NB4 (cell line): ENCODE data around the gene KAZN.

Experiments
- DNase-seq: peaks from one replicate; pipeline ENCODE4 v3.0.0; 2010; ENCODE audit warnings: low read depth
- H3K4me3 ChIP-seq: one replicate; pipeline ENCODE4 v1.5.1; 2011; ENCODE audit warnings: mild to moderate bottlenecking, low read depth, low read length, moderate library complexity
- MYC ChIP-seq: IDR thresholded peaks from 2 replicates; pipeline ENCODE4 v1.6.1; 2011; ENCODE audit warnings: low read depth, low read length
- POLR2A ChIP-seq: IDR thresholded peaks from 2 replicates; pipeline ENCODE4 v1.6.1; 2011; ENCODE audit warnings: mild to moderate bottlenecking; ENCODE audit not compliant: insufficient read length; ENCODE audit errors: extremely low read depth
- TF ChIP-seq, protein P1 (sequence below): IDR thresholded peaks from one replicate; pipeline ENCODE4 v1.5.1; 2012; ENCODE audit warnings: low read depth, low read length
- TF ChIP-seq, protein P2 (sequence below): IDR thresholded peaks from 2 replicates; pipeline ENCODE4 v1.6.1; 2011; ENCODE audit warnings: low read depth, low read length

KAZN gene

DNA sequence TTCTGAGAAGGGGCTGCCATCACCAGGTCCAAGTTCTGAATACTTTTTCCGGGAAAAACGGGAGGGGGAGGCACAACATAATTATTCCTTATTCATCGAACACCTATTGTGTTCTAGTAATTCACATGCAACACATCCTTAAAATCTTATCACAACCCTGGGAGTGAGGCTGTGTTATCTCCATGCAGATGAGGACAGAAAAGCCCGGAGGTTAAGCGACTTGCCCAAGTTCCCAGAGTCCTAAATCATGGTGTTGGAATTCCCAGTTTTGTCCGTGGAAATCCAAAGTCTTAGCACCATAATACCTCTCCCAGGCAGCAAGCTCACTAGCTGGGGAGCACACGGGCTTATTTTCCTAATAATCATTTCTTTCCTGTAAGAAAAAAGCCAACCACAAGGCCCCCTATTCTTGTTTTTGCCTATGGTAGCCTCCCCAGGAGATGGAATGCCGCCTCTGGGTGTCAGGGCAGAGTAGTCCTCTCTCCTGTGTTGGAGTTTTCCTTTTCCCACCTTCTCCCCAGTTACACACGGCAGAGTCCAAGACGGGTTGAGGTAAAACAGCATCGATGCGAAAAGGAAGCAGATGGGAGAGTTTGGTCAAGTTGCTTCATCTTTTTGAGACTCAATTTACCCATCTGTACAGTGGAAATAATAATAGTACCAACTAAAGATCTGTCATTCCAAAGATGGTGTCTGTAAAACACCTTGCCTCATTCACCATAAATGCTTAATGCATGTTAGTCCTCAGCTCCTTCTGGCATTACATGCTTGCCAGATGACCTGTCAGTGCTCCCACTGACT is 327.1 kb downstream of the KAZN start:
- no peak for DNase-seq
- H3K4me3 ChIP-seq: no peak overlapping the region
- TF ChIP-seq, protein P1, sequence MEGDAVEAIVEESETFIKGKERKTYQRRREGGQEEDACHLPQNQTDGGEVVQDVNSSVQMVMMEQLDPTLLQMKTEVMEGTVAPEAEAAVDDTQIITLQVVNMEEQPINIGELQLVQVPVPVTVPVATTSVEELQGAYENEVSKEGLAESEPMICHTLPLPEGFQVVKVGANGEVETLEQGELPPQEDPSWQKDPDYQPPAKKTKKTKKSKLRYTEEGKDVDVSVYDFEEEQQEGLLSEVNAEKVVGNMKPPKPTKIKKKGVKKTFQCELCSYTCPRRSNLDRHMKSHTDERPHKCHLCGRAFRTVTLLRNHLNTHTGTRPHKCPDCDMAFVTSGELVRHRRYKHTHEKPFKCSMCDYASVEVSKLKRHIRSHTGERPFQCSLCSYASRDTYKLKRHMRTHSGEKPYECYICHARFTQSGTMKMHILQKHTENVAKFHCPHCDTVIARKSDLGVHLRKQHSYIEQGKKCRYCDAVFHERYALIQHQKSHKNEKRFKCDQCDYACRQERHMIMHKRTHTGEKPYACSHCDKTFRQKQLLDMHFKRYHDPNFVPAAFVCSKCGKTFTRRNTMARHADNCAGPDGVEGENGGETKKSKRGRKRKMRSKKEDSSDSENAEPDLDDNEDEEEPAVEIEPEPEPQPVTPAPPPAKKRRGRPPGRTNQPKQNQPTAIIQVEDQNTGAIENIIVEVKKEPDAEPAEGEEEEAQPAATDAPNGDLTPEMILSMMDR: no peak
- TF ChIP-seq, protein P2, sequence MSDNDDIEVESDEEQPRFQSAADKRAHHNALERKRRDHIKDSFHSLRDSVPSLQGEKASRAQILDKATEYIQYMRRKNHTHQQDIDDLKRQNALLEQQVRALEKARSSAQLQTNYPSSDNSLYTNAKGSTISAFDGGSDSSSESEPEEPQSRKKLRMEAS: no peak
- TF ChIP-seq MYC: no peak
- no peak for TF ChIP-seq POLR2A

DNA sequence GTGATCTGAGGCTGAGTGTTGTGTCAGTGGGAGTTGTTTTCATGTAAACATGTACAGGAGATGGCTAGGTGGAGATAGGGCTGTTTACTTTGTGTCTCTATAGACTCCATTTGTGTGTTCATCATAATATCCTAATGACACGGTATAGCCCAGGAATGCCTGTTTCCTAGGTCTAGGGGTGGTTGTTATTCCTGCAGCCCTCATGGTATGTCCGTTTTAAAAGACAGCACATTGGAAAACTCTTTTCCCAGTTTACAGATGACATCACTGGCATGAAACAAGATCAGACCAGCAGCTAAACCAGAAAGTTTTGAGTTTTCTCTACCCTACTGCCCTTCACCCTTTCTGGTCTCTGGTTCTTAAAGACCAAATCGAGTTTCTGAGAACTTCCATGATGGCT is 327.7 kb downstream of the KAZN start:
- TF ChIP-seq POLR2A: no peak
- TF ChIP-seq MYC: no peak
- TF ChIP-seq, protein P2: no peak
- TF ChIP-seq, protein P1: no peak
- DNase-seq: no peak

DNA sequence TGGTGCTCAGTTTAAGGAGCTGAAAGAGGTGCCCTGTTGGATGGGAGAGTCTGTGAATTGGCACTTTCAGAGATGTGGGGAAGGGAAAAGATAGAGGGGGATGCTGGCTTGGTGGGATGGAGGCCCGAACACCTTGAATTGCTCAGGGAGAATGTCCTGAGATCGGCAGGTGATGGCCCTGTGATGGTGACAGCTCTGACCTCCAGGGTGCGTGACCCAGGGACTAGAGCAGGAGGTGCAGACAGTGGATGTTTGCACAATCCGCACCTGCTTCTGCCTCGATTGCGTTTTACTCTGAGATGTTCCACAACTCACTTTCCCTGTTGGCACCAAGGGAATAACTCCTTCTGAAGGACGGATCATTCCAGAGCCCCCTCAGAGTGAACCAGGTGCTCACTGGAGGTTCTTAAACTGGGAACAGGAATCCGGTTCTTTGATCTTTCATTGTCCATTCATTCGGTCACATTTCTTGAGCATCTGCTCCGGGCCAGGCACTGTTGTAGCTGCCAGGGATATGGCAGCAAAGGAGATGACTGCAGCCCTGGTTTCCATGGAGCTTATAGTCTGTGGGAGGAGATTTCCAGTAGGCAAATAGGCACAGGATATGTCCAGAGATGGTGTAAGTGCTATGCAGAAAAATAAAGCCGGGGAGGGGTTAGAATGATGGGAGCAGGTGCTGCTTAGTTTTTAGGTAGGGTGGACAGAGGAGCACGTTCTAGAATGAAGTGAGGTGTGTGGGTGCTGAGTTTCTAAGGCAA is 328.5 kb downstream of the KAZN start:
- TF ChIP-seq, protein P2: no peak
- TF ChIP-seq, protein P1: no peak
- TF ChIP-seq POLR2A (no peak), MYC (no peak)
- no peak overlapping the region for H3K4me3 ChIP-seq
- DNase-seq: no peak

More for the DNA sequence above, 327.7 kb downstream of the KAZN start:
- no peak overlapping the region for H3K4me3 ChIP-seq

DNA sequence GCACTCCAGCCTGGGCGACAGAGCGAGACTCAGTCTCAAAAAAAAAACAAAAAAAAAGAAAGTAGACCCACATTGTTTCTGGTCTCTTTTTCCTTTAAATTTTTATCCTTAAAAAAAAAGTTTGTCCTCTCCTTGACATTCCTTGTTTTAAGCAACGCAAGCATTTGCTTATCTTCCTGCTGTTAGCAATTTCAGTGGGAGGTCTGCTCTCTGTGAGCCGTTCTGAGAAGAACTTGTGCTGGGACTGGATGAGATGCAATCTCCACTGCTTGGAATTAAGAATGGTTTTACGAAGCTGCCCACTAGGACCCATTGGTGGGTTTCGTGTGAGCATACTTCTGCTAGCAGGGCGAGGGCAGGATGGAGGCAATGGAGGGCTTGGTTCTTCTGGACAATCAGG is 329.9 kb downstream of the KAZN start:
- no peak for DNase-seq
- no peak for TF ChIP-seq MYC
- TF ChIP-seq, protein P2: no peak
- no peak overlapping the region for H3K4me3 ChIP-seq

DNA sequence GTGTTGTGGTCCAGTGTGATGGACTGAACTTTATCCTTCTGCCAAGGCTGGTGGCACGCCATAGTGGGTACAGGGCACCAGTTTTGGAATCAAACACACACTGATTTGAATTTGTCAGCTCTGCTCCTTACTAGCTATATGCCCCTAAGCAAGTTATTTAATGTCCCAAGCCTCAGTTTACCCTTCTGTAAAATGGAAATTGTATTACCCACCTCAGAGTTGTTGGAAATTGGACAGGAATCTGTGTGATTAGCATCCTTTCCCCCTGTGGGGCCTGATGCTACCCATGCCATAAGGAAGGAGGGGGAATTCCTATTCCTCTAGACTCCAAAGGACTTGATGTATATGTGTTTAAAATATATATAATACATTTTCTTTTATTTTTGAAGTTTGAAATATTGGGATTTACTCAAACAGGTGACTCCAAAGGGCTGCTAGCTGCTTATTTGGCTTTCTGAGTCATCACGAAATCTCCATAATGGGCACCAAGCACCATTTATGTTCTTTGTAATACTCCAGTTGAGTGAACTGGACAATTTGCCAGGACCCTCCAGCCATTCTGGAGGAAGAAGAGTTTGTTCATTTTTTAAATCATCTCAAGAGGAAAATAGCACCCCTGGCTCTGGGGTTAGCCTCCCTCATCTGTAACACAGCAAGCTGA is 330.5 kb downstream of the KAZN start:
- TF ChIP-seq MYC: no peak
- no peak for TF ChIP-seq POLR2A
- TF ChIP-seq, protein P1: no peak
- TF ChIP-seq, protein P2: no peak
- DNase-seq: no peak
- no peak overlapping the region for H3K4me3 ChIP-seq
